Caco-2 (cell line): ENCODE results near the gene CCZ1B. TPM values are rescaled to one million over a fixed set of nuclear protein-coding genes. Genes with fewer than 3 reads are reported as not detected.
"Not testable (repeated sequence)": the region's sequence is repeated elsewhere in the genome, so short reads cannot be mapped to it uniquely, and the experiment has no call there.

Source experiments
- BruUV-seq: library from RNA; stranded (reverse); fragments of 400-500 nt; replicated peaks from 2 replicates; lab custom pipeline; 2021; lab: Mats Ljungman, UMichigan
- CTCF ChIA-PET: fragments of 300-600 bp; sonication (Branson Sonifier 250); formaldehyde crosslinking; loops from one replicate; lab custom pipeline; 2022; ENCODE audit warnings: antibody characterized with exemption; lab: Charles Lee
- POLR2A ChIA-PET: fragments of 300-600 bp; sonication (Branson Sonifier 250); formaldehyde crosslinking; loops from one replicate; lab custom pipeline; 2022; ENCODE audit warnings: antibody characterized with exemption; lab: Charles Lee
- DNase-seq, 2 experiments: peaks; one replicate each; pipeline versions ENCODE4 v3.0.0 to v3.0.0-alpha.2; 2020 to 2022
- H3K27me3 ChIP-seq: replicated peaks from 2 replicates; pipeline ENCODE4 v1.6.0; 2011; ENCODE audit warnings: low read length; ENCODE audit not compliant: control insufficient read depth, insufficient read depth
- H3K36me3 ChIP-seq: 2 replicates; pipeline ENCODE4 v1.5.1; 2011; ENCODE audit warnings: low read length; ENCODE audit not compliant: control insufficient read depth, insufficient read depth
- H3K4me1 ChIP-seq: fragments of 250-450 bp; sonication (Bioruptor Pico); 2 replicates; pipeline ENCODE4 v1.5.1; 2020; ENCODE audit warnings: mild to moderate bottlenecking
- H3K4me3 ChIP-seq: 2 replicates; pipeline ENCODE4 v1.5.1; 2011; ENCODE audit warnings: low read depth, mild to moderate bottlenecking, control low read depth, low read length
- H3K9me3 ChIP-seq: fragments of 250-450 bp; sonication (Bioruptor Pico); 2 replicates; pipeline ENCODE4 v1.5.1; 2020; ENCODE audit warnings: mild to moderate bottlenecking, moderate library complexity
- H3K27ac Mint-ChIP-seq: one replicate; pipeline ENCODE4 v1.8.0; 2022; ENCODE audit warnings: mixed read lengths; ENCODE audit not compliant: unreplicated experiment
- H3K27me3 Mint-ChIP-seq: one replicate; pipeline ENCODE4 v1.8.0; 2022; ENCODE audit warnings: mixed read lengths; ENCODE audit not compliant: insufficient read depth, unreplicated experiment
- H3K36me3 Mint-ChIP-seq: one replicate; pipeline ENCODE4 v1.8.0; 2022; ENCODE audit warnings: mild to moderate bottlenecking, mixed read lengths; ENCODE audit not compliant: insufficient read depth, unreplicated experiment
- H3K4me1 Mint-ChIP-seq: one replicate; pipeline ENCODE4 v1.8.0; 2022; ENCODE audit warnings: low read depth, mixed read lengths; ENCODE audit not compliant: unreplicated experiment
- H3K4me3 Mint-ChIP-seq: one replicate; pipeline ENCODE4 v1.8.0; 2022; ENCODE audit warnings: mild to moderate bottlenecking, moderate library complexity, mixed read lengths; ENCODE audit not compliant: unreplicated experiment
- H3K9me3 Mint-ChIP-seq: one replicate; pipeline ENCODE4 v1.8.0; 2022; ENCODE audit warnings: mixed read lengths; ENCODE audit not compliant: unreplicated experiment
- intact Hi-C: fragments of 100-400 bp; cut with micrococcal nuclease; formaldehyde crosslinking; loops from one replicate; pipeline ENCODE4 v1.10.0; 2022; ENCODE audit not compliant: unreplicated experiment
- total RNA-seq: library from RNA; stranded (reverse); gene quantifications from 2 replicates; pipeline ENCODE4 v1.2.3, GENCODE V29; 2022

Gene CCZ1B
- total RNA-seq, 1 experiment from 2014 or later = 60.1 TPM

DNA sequence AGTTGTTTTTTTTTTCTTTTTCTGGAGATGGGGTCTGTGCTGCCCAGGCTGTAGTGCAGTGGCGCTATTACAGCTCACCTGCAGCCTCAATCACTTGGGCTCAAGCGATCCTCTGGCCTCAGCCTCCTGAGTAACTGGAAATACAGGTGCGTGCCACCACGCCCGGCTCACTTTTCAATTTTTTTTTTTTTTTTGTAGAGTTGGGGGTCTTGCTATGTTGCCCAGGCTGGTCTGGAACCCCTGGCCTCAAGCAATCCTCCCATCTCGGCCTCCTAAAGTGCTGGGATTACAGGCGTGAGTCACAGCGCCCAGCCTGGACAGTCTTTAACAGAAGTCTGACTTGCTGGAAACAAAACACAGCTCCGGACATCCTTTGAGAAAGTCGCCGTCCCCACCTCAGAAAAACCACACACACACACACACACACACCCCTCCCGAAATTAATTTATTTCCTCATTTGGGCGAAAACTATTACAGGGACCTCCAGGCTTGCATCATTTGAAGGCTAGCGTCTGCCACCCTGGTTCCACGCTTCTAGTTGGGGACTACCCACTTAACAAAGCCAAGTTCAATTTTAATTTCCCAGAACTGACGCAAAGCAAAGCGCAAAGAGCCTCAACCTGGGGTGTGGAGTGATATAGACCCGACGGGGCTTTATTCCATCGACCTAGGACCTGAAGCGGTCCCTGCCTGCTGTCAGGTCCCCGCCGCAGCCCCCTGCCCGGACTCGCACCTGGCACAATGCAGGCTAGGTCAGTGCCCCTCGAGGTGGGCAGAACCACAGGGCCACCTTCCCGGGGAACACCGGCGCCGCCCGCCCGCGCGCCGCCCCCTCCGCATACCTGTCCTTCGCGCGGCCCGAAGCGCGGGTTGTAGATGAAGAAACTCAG lies 594 bp downstream of the CCZ1B start:
- Mint-ChIP-seq H3K27ac (peak overlapping the region; percentile 96), H3K36me3 (peaks cover 23% of the 10 kb centered on the region), H3K4me3 (peak overlapping the region; percentile 96)
- H3K27me3 Mint-ChIP-seq, H3K4me1 Mint-ChIP-seq, BruUV-seq, H3K4me1 ChIP-seq, H3K9me3 Mint-ChIP-seq, intact Hi-C loops, DNase-seq, H3K9me3 ChIP-seq, H3K36me3 ChIP-seq, POLR2A ChIA-PET, H3K27me3 ChIP-seq: not testable (repeated sequence)
- CTCF ChIA-PET = interaction anchor here (0.8 kb wide), 1 partner anchor 926 kb away, joined by 3 read pairs; no protein-coding TSS in a partner anchor
- H3K4me3 ChIP-seq = peak overlapping the region; percentile 27

DNA sequence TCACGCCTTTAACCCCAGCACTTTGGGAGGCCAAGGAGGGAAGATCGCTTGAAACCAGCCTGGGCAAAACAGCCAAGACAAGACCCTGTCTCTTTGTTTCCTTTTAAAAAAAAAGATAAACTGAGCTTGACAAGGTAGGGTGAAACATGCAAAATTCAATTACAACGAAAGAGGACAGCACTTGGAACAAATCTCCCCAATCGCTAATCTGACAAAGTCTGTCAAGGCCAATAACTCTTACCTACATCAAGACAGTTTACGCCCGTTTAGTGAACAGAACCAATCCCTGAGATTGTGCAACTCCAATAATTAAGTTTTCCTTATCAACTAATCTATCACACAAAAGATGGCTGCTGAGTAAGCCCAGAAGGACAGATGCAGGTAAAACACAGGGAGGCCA lies 4.5 kb downstream of the CCZ1B start:
- H3K27me3 ChIP-seq, H3K4me1 ChIP-seq, CTCF ChIA-PET, H3K27me3 Mint-ChIP-seq, BruUV-seq, H3K36me3 ChIP-seq, H3K9me3 Mint-ChIP-seq, H3K4me1 Mint-ChIP-seq, H3K4me3 Mint-ChIP-seq, H3K9me3 ChIP-seq, intact Hi-C loops, H3K27ac Mint-ChIP-seq, POLR2A ChIA-PET, DNase-seq, H3K4me3 ChIP-seq: not testable (repeated sequence)
- peaks cover 30% of the 10 kb centered on the region for H3K36me3 Mint-ChIP-seq

GRCh38 chr7:6815470-6815869 lies 10.6 kb downstream of the CCZ1B start:
- H3K27me3 Mint-ChIP-seq, H3K4me3 ChIP-seq, H3K36me3 ChIP-seq, BruUV-seq, H3K9me3 ChIP-seq, intact Hi-C loops, H3K27me3 ChIP-seq, POLR2A ChIA-PET, DNase-seq, CTCF ChIA-PET, H3K4me1 Mint-ChIP-seq, H3K27ac Mint-ChIP-seq, H3K4me3 Mint-ChIP-seq, H3K4me1 ChIP-seq, H3K9me3 Mint-ChIP-seq: not testable (repeated sequence)
- H3K36me3 Mint-ChIP-seq = peaks cover 27% of the 10 kb centered on the region

DNA sequence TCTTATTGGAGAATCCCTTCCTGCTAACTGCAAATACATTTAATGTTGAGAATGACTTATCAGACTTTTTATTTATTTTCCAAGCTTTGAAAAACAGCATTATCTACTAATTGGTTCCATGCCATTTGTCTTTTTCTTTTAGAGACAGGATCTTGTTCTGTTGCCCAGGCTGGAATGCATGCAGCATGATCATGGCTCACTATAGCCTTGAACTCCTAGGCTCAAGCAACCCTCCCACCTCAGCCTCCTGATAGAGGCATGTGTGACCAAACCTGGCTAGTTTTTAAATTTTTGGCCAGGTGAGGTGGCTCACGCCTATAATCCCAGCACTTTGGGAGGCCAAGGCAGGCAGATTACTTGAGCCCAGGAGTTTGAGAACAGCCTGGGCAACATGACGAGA lies 13.1 kb downstream of the CCZ1B start:
- H3K4me3 Mint-ChIP-seq, POLR2A ChIA-PET, intact Hi-C loops, H3K36me3 ChIP-seq, H3K4me3 ChIP-seq, H3K9me3 ChIP-seq, H3K27me3 Mint-ChIP-seq, H3K4me1 ChIP-seq, H3K4me1 Mint-ChIP-seq, H3K27ac Mint-ChIP-seq, CTCF ChIA-PET, DNase-seq, H3K9me3 Mint-ChIP-seq, BruUV-seq, H3K27me3 ChIP-seq: not testable (repeated sequence)
- H3K36me3 Mint-ChIP-seq = peaks cover 20% of the 10 kb centered on the region

- H3K27ac Mint-ChIP-seq, H3K27me3 Mint-ChIP-seq, POLR2A ChIA-PET, DNase-seq, H3K4me3 ChIP-seq, H3K4me1 ChIP-seq, H3K9me3 Mint-ChIP-seq, H3K4me3 Mint-ChIP-seq, BruUV-seq, H3K4me1 Mint-ChIP-seq, CTCF ChIA-PET, H3K27me3 ChIP-seq, H3K36me3 Mint-ChIP-seq, intact Hi-C loops, H3K9me3 ChIP-seq, H3K36me3 ChIP-seq: not testable (repeated sequence)
Observed at GRCh38 chr7:6807959-6808358, 18.1 kb downstream of the CCZ1B start.

GRCh38 chr7:6807393-6807918 lies 18.6 kb downstream of the CCZ1B start:
- H3K27me3 ChIP-seq, H3K27me3 Mint-ChIP-seq, H3K27ac Mint-ChIP-seq, H3K9me3 Mint-ChIP-seq, POLR2A ChIA-PET, H3K9me3 ChIP-seq, intact Hi-C loops, H3K4me1 ChIP-seq, DNase-seq, BruUV-seq, H3K36me3 Mint-ChIP-seq, H3K4me1 Mint-ChIP-seq, CTCF ChIA-PET, H3K36me3 ChIP-seq, H3K4me3 Mint-ChIP-seq, H3K4me3 ChIP-seq: not testable (repeated sequence)

DNA sequence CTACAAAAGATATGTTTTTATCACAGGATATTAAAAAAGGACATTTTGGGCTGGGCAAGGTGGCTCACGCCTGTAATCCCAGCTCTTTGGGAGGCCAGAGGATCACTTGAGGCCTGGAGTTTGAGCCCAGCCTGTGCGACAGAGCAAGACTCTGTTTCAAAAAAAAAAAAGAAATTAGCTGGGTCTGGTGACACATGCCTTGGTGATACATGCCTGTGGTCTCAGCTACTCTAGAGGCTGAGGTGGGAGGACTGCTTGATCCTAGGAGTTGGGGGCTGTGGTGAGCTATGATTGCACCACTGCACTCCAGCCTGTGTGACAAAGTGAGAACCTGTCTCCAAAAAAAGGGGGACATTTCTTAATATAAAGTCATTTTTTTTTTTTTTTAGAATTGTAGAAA lies 25.7 kb downstream of the CCZ1B start:
- H3K4me3 ChIP-seq, H3K4me3 Mint-ChIP-seq, H3K36me3 ChIP-seq, DNase-seq, CTCF ChIA-PET, POLR2A ChIA-PET, H3K4me1 ChIP-seq, H3K36me3 Mint-ChIP-seq, H3K9me3 ChIP-seq, intact Hi-C loops, H3K4me1 Mint-ChIP-seq, H3K27me3 Mint-ChIP-seq, H3K27ac Mint-ChIP-seq, H3K9me3 Mint-ChIP-seq, BruUV-seq, H3K27me3 ChIP-seq: not testable (repeated sequence)
